Activated CD8-positive, alpha-beta T cell treated with anti-CD3 and anti-CD28 coated beads for 36 hours (primary cell): ENCODE measurements around the gene TMEM201. TPM values are rescaled to one million over a fixed set of nuclear protein-coding genes. Genes with fewer than 3 reads are reported as not detected.

Experiments used
- ATAC-seq: fragments of 200-7000 bp; cut with Tn5 transposase; one replicate; pipeline ENCODE4 v1.10.0; 2021; ENCODE audit warnings: mild to moderate bottlenecking, moderate library complexity
- CTCF ChIA-PET: fragments of 350-600 bp; sonication (Branson Sonifier 250); formaldehyde crosslinking; loops from one replicate; lab custom pipeline; 2021; ENCODE audit warnings: antibody characterized with exemption; lab: Charles Lee
- POLR2A ChIA-PET: fragments of 350-600 bp; sonication (Branson Sonifier 250); formaldehyde crosslinking; loops from one replicate; lab custom pipeline; 2021; ENCODE audit warnings: antibody characterized with exemption; lab: Charles Lee
- DNase-seq: peaks from one replicate; pipeline ENCODE4 v3.0.0-alpha.2; 2020
- H3K27ac Mint-ChIP-seq: one replicate; pipeline ENCODE4 v1.8.0; 2021; ENCODE audit warnings: mild to moderate bottlenecking, mixed read lengths
- H3K27me3 Mint-ChIP-seq: one replicate; pipeline ENCODE4 v1.8.0; 2021; ENCODE audit warnings: mixed read lengths
- H3K36me3 Mint-ChIP-seq: one replicate; pipeline ENCODE4 v1.8.0; 2021; ENCODE audit warnings: low read depth, mixed read lengths
- H3K4me1 Mint-ChIP-seq: one replicate; pipeline ENCODE4 v1.8.0; 2021; ENCODE audit warnings: low read depth, mixed read lengths
- H3K4me3 Mint-ChIP-seq: one replicate; pipeline ENCODE4 v1.8.0; 2021; ENCODE audit warnings: mild to moderate bottlenecking, moderate library complexity, mixed read lengths
- H3K9me3 Mint-ChIP-seq: one replicate; pipeline ENCODE4 v1.8.0; 2021; ENCODE audit warnings: mixed read lengths
- CTCF ChIP-seq: fragments of 200-600 bp; IDR thresholded peaks from one replicate; pipeline ENCODE4 v1.8.0; 2022; ENCODE audit warnings: antibody characterized with exemption, mild to moderate bottlenecking
- intact Hi-C: fragments of 100-400 bp; cut with micrococcal nuclease; formaldehyde crosslinking; loops from one replicate; pipeline ENCODE4 v1.10.0; 2022
- total RNA-seq, 2 experiments: library from RNA; stranded (reverse); gene quantifications; one replicate each; pipeline ENCODE4 v1.2.3, GENCODE V29; 2021

TMEM201 gene
- total RNA-seq, 2 experiments from 2014 or later, result 16.2 to 18.1 TPM

- DNase-seq (no peak), ATAC-seq (no peak)
- intact Hi-C loops, result no loop called here
- no peaks in the 10 kb centered on the region for H3K27me3 Mint-ChIP-seq
- H3K4me3 Mint-ChIP-seq, result no peak overlapping the region
- POLR2A ChIA-PET, result interaction anchor here (0.7 kb wide), 1 partner anchor 10 kb away, joined by 3 read pairs; no protein-coding TSS in a partner anchor
- CTCF ChIA-PET, result no interaction called here
- no peak overlapping the region for H3K27ac Mint-ChIP-seq
- H3K36me3 Mint-ChIP-seq, result peaks cover 11% of the 10 kb centered on the region
- no peaks in the 10 kb centered on the region for H3K9me3 Mint-ChIP-seq
- no peaks in the 10 kb centered on the region for H3K4me1 Mint-ChIP-seq
- no peak for TF ChIP-seq CTCF
These were observed 21.8 kb downstream of the TMEM201 start for GRCh38 chr1:9610548-9610947.

GRCh38 chr1:9611716-9612115 is 23.0 kb downstream of the TMEM201 start:
- Mint-ChIP-seq H3K4me3 (no peak overlapping the region), H3K27ac (no peak overlapping the region), H3K4me1 (no peaks in the 10 kb centered on the region), H3K36me3 (peaks cover 11% of the 10 kb centered on the region), H3K9me3 (no peaks in the 10 kb centered on the region), H3K27me3 (no peaks in the 10 kb centered on the region)
- ATAC-seq, result no peak
- ChIA-PET CTCF (interaction anchor here (1.0 kb wide), 1 partner anchor 15 kb away, joined by 3 read pairs; no protein-coding TSS in a partner anchor), POLR2A (no interaction called here)
- no peak for DNase-seq
- no peak for TF ChIP-seq CTCF
- intact Hi-C loops, result no loop called here

- ATAC-seq (no peak), DNase-seq (no peak)
- POLR2A ChIA-PET, result interaction anchor here (1.2 kb wide), 1 partner anchor 20 kb away, joined by 3 read pairs; no protein-coding TSS in a partner anchor
- intact Hi-C loops, result no loop called here
- H3K4me1 Mint-ChIP-seq, result no peaks in the 10 kb centered on the region
- no peak overlapping the region for H3K27ac Mint-ChIP-seq
- H3K27me3 Mint-ChIP-seq, result no peaks in the 10 kb centered on the region
- H3K9me3 Mint-ChIP-seq, result no peaks in the 10 kb centered on the region
- no peak overlapping the region for H3K4me3 Mint-ChIP-seq
- H3K36me3 Mint-ChIP-seq, result peaks cover 11% of the 10 kb centered on the region
- no peak for TF ChIP-seq CTCF
- CTCF ChIA-PET, result interaction anchor here (0.6 to 1.0 kb wide), 2 partner anchors 12 to 15 kb away, joined by 3 read pairs; no protein-coding TSS in a partner anchor
These were observed 23.6 kb downstream of the TMEM201 start for GRCh38 chr1:9612162-9612845.

GRCh38 chr1:9612871-9613624 is 24.3 kb downstream of the TMEM201 start:
- ChIA-PET POLR2A (interaction anchor here (1.2 kb wide), 1 partner anchor 20 kb away, joined by 3 read pairs; no protein-coding TSS in a partner anchor), CTCF (interaction anchor here (0.6 to 1.2 kb wide), 2 partner anchors 13 to 14 kb away, joined by 3 to 4 read pairs; no protein-coding TSS in a partner anchor)
- intact Hi-C loops, result no loop called here
- Mint-ChIP-seq H3K27ac (no peak overlapping the region), H3K27me3 (no peaks in the 10 kb centered on the region), H3K9me3 (no peaks in the 10 kb centered on the region), H3K36me3 (peaks cover 11% of the 10 kb centered on the region), H3K4me3 (no peak overlapping the region), H3K4me1 (no peaks in the 10 kb centered on the region)
- DNase-seq, result no peak
- ATAC-seq, result no peak
- TF ChIP-seq CTCF, result no peak
